ENCODE results near the gene FAM240B. TPM values are rescaled to one million over a fixed set of nuclear protein-coding genes. Genes with fewer than 3 reads are reported as not detected.

Gene FAM240B
- total RNA-seq, 4 donors from 2014 or later = not detected

DNA sequence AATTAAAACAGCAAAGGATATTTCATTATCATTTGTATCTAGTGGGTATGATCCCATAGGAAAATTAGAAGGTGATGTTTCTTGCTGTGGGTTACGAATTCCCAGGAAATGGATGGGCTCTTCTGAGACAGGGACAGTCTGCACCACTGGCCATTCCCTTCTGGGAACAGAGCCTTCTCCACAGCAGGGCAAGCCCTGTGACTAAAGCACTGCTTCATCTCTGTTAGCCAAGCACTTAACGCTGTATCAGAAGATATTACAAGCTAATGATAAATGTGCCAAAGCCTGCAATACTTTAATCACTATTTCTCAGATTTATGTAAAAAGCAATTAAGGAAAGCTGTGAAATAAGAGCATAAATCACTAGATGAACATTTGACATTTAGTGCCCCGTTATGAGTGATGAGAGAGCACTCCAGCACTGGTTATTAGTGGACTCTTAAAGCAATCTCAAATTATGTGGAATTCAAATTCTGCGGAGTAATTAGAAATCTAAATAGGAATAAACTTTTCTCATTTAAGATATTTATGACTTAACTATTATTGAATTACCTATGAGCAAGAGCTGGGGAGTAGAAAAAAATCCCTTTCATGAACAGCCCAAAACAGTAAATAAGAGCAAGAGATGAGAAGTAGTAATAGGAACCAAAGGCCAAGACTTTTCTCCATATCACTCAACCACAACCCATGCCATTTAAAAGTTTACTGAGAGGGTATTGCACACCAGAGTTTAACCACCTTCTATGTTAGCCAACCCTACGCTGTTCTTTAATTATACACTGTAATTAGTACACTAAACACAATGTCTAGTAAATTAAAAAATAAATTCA, 49.2 kb downstream of the FAM240B start:
- Histone ChIP-seq H3K4me3 (no peak overlapping the region), H3K4me1 (peaks cover 0 to 8% (median 6%) of the 10 kb centered on the region in 3 donors), H3K36me3 (no peaks in the 10 kb centered on the region), H3K27ac (no peak overlapping the region), H3K9me3 (no peaks in the 10 kb centered on the region), H3K27me3 (peaks cover 0 to 6% (median 0%) of the 10 kb centered on the region in 4 donors)
- intact Hi-C loops (cut with DNase I) = no loop called here
- WGBS, 2 donors = 70 to 83% methylated on average over 5 of the region's 5 CpGs
- no peak for DNase-seq
- TF ChIP-seq POLR2A (IDR thresholded peaks at IDR 0.05) = no peak
- TF ChIP-seq, protein P1, sequence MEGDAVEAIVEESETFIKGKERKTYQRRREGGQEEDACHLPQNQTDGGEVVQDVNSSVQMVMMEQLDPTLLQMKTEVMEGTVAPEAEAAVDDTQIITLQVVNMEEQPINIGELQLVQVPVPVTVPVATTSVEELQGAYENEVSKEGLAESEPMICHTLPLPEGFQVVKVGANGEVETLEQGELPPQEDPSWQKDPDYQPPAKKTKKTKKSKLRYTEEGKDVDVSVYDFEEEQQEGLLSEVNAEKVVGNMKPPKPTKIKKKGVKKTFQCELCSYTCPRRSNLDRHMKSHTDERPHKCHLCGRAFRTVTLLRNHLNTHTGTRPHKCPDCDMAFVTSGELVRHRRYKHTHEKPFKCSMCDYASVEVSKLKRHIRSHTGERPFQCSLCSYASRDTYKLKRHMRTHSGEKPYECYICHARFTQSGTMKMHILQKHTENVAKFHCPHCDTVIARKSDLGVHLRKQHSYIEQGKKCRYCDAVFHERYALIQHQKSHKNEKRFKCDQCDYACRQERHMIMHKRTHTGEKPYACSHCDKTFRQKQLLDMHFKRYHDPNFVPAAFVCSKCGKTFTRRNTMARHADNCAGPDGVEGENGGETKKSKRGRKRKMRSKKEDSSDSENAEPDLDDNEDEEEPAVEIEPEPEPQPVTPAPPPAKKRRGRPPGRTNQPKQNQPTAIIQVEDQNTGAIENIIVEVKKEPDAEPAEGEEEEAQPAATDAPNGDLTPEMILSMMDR (IDR thresholded peaks at IDR 0.05) = no peak

DNA sequence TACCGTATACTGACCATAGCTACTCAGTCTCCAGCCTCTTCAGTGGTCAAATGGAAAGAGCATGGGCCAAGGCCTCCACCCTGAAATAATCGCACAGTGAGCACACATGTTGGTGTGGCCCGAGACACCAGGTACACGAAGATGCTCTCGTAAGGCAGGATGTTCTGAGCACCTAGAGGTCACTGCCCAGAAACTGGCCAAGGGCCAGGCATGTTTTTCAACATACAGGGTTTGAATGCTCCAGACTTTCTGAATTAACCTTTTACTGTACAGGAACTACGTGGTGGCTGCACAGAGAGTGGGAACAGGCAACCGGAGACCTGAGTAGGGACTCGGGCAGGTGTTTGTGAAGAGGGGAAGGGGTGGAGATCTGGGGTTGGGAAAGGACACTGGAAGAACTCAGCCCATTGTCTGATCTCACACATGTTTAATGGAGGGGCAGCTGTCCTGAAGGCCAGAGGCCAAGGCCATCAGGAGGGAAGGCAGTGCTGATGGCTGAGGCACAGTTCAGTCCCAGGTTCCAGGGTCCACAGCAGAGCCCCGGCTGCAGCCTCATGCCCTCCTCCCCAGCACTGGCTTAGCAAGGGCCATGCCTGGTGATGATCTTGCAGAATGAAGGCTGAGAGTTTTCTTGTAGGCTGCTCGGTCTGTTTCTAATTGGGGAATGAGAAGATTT, 51.0 kb downstream of the FAM240B start:
- DNase-seq = no peak
- 75 to 84% methylated on average over 9 to 10 of the region's 10 CpGs for WGBS, 2 donors
- TF ChIP-seq POLR2A (IDR thresholded peaks at IDR 0.05) = no peak
- TF ChIP-seq, protein P1 (IDR thresholded peaks at IDR 0.05) = no peak

DNA sequence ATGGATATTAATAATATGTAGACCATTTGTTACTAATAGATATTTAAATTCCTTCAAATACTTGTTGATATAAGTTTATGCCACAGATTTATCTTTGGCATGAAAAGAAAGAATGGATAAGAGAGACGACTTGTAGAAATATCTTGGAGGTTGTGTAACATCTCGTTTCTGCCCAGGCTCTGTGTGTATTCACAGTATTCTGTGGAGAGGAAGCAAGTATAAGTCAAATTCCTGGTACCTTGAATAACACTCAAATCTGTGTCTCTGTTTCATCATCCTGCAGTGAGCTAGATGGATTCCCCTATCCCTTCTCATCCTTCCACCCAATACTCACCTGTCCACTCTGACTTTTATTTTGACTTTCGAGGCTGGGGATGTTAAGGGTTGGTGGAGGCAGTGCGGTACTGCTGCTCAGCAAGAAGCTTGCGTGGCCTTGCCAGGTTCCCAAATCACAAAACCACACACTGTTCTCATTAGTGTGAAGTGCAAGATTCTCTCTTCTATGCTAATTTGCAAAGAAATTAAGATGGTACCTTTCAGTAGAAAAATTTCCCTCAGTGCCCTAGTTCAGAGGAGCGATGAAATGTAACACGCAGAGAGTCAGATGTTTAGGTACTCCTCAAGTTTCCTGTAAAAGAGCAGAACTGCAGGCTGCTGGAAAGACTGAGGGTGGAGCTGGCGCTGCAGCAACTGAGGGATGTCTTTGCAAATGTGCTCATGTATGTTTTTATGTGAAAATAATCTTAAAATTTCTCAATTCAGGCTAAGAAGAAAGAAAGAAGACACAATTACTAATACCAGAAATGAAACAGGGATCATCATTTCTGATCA, 57.0 kb downstream of the FAM240B start:
- 59 to 71% methylated on average over 8 of the region's 8 CpGs for WGBS, 2 donors

More for the DNA sequence above, 51.0 kb downstream of the FAM240B start:
- Histone ChIP-seq H3K9me3 (no peaks in the 10 kb centered on the region), H3K4me3 (no peak overlapping the region), H3K27ac (no peak overlapping the region), H3K36me3 (no peaks in the 10 kb centered on the region), H3K4me1 (peaks cover 0 to 8% (median 6%) of the 10 kb centered on the region in 3 donors), H3K27me3 (peaks cover 0 to 6% (median 0%) of the 10 kb centered on the region in 4 donors)
- intact Hi-C loops (cut with DNase I) = no loop called here

DNA sequence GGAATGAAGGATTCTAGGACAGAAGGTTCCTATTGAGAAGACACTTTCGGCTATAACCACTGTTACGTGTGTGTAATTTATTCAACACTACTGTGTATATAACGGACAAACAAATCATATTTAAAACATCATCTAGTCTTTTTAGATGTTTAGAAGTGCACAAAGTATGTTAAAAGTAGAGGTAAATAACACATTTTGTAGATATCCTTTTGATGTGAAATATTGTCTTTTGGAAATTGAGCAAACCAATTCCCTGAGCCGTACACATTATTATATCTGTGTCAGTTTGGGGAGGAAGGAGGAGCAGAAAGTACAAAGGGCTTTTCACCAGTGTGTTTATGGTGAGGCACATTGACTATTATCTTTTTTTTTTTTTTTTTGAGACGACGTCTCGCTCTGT, 60.4 kb downstream of the FAM240B start:
- Histone ChIP-seq H3K4me3 (no peak overlapping the region), H3K9me3 (no peaks in the 10 kb centered on the region), H3K4me1 (no peaks in the 10 kb centered on the region), H3K36me3 (no peaks in the 10 kb centered on the region), H3K27me3 (no peaks in the 10 kb centered on the region), H3K27ac (no peak overlapping the region)
- DNase-seq = no peak
- intact Hi-C loops (cut with DNase I) = no loop called here
- WGBS, 2 donors = 84 to 86% methylated on average over 4 to 7 of the region's 7 CpGs
- TF ChIP-seq, protein P1 (IDR thresholded peaks at IDR 0.05) = no peak
- no peak for TF ChIP-seq POLR2A (IDR thresholded peaks at IDR 0.05)

More for the DNA sequence above, 57.0 kb downstream of the FAM240B start:
- intact Hi-C loops (cut with DNase I) = no loop called here
- Histone ChIP-seq H3K27ac (no peak overlapping the region), H3K4me1 (no peaks in the 10 kb centered on the region), H3K4me3 (no peak overlapping the region), H3K9me3 (no peaks in the 10 kb centered on the region), H3K27me3 (no peaks in the 10 kb centered on the region), H3K36me3 (no peaks in the 10 kb centered on the region)
- no peak for DNase-seq
- TF ChIP-seq, protein P1 (IDR thresholded peaks at IDR 0.05) = no peak
